Measurements from ENCODE around the gene OR2F1.
A peak's percentile ranks its signal among the peaks of the same experiment; 100 is the strongest.

OR2F1 gene

DNA sequence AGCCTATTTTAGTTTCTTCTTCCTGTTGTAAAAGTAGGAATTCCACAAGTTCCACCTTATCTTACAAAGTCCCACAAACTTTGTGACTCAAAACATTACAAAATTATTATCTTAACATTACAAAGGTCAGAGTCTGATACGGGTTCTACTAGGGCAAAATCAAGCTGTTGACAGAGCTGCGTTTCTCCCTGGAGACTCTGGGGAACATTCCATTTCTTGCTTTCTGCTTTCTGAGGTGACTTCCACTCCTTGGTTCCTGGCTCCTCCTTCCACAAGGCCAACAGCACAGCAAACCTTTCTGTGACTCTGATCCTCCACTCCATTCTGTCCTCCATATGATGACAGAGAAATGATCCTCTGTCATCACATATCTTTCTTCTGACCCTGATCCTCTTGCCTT lies 10.6 kb downstream of the OR2F1 start:
- ATAC-seq, result peak; percentile 43; the same call in 1 of the 3 replicates
- TF ChIP-seq RARB (CRISPR knock-in tag; IDR thresholded peaks at IDR 0.05), result no peak
- no peak for TF ChIP-seq GLIS3 (CRISPR knock-in tag; IDR thresholded peaks at IDR 0.05)
- TF ChIP-seq SNAI2 (CRISPR knock-in tag; IDR thresholded peaks at IDR 0.05), result no peak
- no peak for TF ChIP-seq ESRRG (CRISPR knock-in tag; IDR thresholded peaks at IDR 0.05)
- no peak for TF ChIP-seq ZFP30 (CRISPR knock-in tag; IDR thresholded peaks at IDR 0.05)
- no peak for TF ChIP-seq BACH2 (CRISPR knock-in tag; IDR thresholded peaks at IDR 0.05; ENCODE audit: borderline replicate concordance)
- no peak for TF ChIP-seq ISL1 (CRISPR knock-in tag; IDR thresholded peaks at IDR 0.05)
- TF ChIP-seq, protein P1, sequence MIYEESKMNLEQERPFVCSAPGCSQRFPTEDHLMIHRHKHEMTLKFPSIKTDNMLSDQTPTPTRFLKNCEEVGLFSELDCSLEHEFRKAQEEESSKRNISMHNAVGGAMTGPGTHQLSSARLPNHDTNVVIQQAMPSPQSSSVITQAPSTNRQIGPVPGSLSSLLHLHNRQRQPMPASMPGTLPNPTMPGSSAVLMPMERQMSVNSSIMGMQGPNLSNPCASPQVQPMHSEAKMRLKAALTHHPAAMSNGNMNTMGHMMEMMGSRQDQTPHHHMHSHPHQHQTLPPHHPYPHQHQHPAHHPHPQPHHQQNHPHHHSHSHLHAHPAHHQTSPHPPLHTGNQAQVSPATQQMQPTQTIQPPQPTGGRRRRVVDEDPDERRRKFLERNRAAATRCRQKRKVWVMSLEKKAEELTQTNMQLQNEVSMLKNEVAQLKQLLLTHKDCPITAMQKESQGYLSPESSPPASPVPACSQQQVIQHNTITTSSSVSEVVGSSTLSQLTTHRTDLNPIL (CRISPR knock-in tag; IDR thresholded peaks at IDR 0.05; ENCODE audit: low read depth), result no peak
- TF ChIP-seq PPARA (CRISPR knock-in tag; IDR thresholded peaks at IDR 0.05; ENCODE audit: borderline replicate concordance), result no peak
- TF ChIP-seq OSR1 (CRISPR knock-in tag; IDR thresholded peaks at IDR 0.05), result no peak
- no peak for TF ChIP-seq ZC3H10 (CRISPR knock-in tag; IDR thresholded peaks at IDR 0.05)
- no peak for TF ChIP-seq ZNF8 (CRISPR knock-in tag; IDR thresholded peaks at IDR 0.05)
- TF ChIP-seq TCF4 (CRISPR knock-in tag; IDR thresholded peaks at IDR 0.05; ENCODE audit: borderline replicate concordance), result no peak
- TF ChIP-seq, protein P2, sequence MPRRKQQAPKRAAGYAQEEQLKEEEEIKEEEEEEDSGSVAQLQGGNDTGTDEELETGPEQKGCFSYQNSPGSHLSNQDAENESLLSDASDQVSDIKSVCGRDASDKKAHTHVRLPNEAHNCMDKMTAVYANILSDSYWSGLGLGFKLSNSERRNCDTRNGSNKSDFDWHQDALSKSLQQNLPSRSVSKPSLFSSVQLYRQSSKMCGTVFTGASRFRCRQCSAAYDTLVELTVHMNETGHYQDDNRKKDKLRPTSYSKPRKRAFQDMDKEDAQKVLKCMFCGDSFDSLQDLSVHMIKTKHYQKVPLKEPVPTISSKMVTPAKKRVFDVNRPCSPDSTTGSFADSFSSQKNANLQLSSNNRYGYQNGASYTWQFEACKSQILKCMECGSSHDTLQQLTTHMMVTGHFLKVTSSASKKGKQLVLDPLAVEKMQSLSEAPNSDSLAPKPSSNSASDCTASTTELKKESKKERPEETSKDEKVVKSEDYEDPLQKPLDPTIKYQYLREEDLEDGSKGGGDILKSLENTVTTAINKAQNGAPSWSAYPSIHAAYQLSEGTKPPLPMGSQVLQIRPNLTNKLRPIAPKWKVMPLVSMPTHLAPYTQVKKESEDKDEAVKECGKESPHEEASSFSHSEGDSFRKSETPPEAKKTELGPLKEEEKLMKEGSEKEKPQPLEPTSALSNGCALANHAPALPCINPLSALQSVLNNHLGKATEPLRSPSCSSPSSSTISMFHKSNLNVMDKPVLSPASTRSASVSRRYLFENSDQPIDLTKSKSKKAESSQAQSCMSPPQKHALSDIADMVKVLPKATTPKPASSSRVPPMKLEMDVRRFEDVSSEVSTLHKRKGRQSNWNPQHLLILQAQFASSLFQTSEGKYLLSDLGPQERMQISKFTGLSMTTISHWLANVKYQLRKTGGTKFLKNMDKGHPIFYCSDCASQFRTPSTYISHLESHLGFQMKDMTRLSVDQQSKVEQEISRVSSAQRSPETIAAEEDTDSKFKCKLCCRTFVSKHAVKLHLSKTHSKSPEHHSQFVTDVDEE (CRISPR knock-in tag; IDR thresholded peaks at IDR 0.05), result no peak

DNA sequence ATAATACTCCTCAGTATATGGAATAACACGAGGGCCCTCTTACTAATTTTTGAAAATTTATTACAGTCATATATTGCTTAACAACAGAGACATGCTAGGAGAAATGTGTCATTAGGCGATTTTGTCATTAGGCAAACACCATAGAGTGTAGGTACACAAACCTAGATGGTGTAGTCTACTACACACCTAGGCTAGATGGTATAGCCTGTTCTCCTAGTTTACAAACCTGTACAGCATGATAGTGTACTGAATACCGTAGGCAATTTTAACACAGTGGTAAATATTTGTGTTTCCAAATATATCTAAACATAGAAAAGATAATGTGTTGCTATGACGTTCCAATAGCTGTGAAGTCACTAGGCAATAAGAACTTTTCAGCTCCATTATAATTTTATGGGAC lies 12.8 kb downstream of the OR2F1 start:
- ATAC-seq, result no peak
- TF ChIP-seq, protein P1 (CRISPR knock-in tag; IDR thresholded peaks at IDR 0.05; ENCODE audit: low read depth), result no peak
- TF ChIP-seq ESRRG (CRISPR knock-in tag; IDR thresholded peaks at IDR 0.05), result no peak
- TF ChIP-seq RARB (CRISPR knock-in tag; IDR thresholded peaks at IDR 0.05), result no peak
- TF ChIP-seq ZNF8 (CRISPR knock-in tag; IDR thresholded peaks at IDR 0.05), result no peak
- TF ChIP-seq GLIS3 (CRISPR knock-in tag; IDR thresholded peaks at IDR 0.05), result no peak
- TF ChIP-seq, protein P3, sequence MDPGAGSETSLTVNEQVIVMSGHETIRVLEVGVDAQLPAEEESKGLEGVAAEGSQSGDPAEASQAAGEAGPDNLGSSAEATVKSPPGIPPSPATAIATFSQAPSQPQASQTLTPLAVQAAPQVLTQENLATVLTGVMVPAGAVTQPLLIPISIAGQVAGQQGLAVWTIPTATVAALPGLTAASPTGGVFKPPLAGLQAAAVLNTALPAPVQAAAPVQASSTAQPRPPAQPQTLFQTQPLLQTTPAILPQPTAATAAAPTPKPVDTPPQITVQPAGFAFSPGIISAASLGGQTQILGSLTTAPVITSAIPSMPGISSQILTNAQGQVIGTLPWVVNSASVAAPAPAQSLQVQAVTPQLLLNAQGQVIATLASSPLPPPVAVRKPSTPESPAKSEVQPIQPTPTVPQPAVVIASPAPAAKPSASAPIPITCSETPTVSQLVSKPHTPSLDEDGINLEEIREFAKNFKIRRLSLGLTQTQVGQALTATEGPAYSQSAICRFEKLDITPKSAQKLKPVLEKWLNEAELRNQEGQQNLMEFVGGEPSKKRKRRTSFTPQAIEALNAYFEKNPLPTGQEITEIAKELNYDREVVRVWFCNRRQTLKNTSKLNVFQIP (CRISPR knock-in tag; IDR thresholded peaks at IDR 0.05; ENCODE audit: borderline replicate concordance, low read depth), result no peak
- no peak for TF ChIP-seq ZNF70 (CRISPR knock-in tag; IDR thresholded peaks at IDR 0.05)
- TF ChIP-seq, protein P2 (CRISPR knock-in tag; IDR thresholded peaks at IDR 0.05), result no peak
- no peak for TF ChIP-seq ISL1 (CRISPR knock-in tag; IDR thresholded peaks at IDR 0.05)
- TF ChIP-seq PPARA (CRISPR knock-in tag; IDR thresholded peaks at IDR 0.05; ENCODE audit: borderline replicate concordance), result no peak

DNA sequence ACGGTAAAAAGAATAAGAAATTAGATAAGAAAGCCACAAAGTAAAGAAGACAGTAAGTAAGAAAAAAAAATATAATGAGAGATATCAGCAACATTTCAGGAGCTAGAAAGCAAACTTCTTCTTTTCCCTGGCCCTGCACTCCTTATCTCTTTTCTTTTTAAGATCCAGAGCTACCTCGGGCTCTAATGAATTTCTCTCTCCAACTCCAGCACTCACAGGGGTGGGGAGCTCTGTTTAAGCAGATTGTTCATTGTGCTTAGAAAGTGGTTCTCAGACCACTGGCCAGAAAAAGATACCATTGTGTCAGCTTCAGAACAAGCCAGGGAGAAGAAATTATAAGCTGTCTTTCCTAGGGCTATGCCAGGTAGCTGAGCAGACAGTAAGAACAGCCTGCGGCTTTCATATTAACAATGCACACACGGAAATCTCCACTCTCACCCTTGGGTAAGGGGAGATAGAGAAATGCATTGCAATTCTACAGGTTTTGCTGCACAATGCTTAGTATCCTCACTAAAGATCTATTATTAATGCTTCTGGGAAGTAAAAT lies 19.3 kb downstream of the OR2F1 start:
- TF ChIP-seq GLIS3 (CRISPR knock-in tag; IDR thresholded peaks at IDR 0.05), result no peak
- TF ChIP-seq TCF4 (CRISPR knock-in tag; IDR thresholded peaks at IDR 0.05; ENCODE audit: borderline replicate concordance), result no peak
- TF ChIP-seq ISL1 (CRISPR knock-in tag; IDR thresholded peaks at IDR 0.05), result no peak
- TF ChIP-seq TOX (CRISPR knock-in tag; IDR thresholded peaks at IDR 0.05; ENCODE audit: borderline replicate concordance), result no peak
- no peak for TF ChIP-seq RARB (CRISPR knock-in tag; IDR thresholded peaks at IDR 0.05)
- TF ChIP-seq, protein P2 (CRISPR knock-in tag; IDR thresholded peaks at IDR 0.05), result no peak
- TF ChIP-seq ZNF8 (CRISPR knock-in tag; IDR thresholded peaks at IDR 0.05), result no peak
- TF ChIP-seq, protein P4, sequence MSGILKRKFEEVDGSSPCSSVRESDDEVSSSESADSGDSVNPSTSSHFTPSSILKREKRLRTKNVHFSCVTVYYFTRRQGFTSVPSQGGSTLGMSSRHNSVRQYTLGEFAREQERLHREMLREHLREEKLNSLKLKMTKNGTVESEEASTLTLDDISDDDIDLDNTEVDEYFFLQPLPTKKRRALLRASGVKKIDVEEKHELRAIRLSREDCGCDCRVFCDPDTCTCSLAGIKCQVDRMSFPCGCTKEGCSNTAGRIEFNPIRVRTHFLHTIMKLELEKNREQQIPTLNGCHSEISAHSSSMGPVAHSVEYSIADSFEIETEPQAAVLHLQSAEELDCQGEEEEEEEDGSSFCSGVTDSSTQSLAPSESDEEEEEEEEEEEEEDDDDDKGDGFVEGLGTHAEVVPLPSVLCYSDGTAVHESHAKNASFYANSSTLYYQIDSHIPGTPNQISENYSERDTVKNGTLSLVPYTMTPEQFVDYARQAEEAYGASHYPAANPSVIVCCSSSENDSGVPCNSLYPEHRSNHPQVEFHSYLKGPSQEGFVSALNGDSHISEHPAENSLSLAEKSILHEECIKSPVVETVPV (CRISPR knock-in tag; IDR thresholded peaks at IDR 0.05), result no peak
- TF ChIP-seq, protein P3 (CRISPR knock-in tag; IDR thresholded peaks at IDR 0.05; ENCODE audit: borderline replicate concordance, low read depth), result no peak
- no peak for TF ChIP-seq PPARA (CRISPR knock-in tag; IDR thresholded peaks at IDR 0.05; ENCODE audit: borderline replicate concordance)
- no peak for TF ChIP-seq ZNF565 (CRISPR knock-in tag; conservative IDR thresholded peaks at IDR 0.05; ENCODE audit: low read depth)
- ATAC-seq, result peak; percentile 77
